Astrocyte (in vitro differentiated cells and primary cell): Measurements from ENCODE around the gene CDKN1C.
A peak's percentile ranks its signal among the peaks of the same experiment; 100 is the strongest.

Experiments
- CTCF ChIP-seq: IDR thresholded peaks from 2 replicates; pipeline ENCODE4 v1.5.1; 2011; ENCODE audit warnings: low read depth, mild to moderate bottlenecking, inconsistent platforms, low read length, moderate library complexity; ENCODE audit not compliant: insufficient read depth
- EZH2 ChIP-seq: IDR thresholded peaks from 2 replicates; pipeline ENCODE4 v1.6.1; 2012; ENCODE audit warnings: mild to moderate bottlenecking, low read length, inconsistent platforms; ENCODE audit not compliant: insufficient read depth

GRCh38 chr11:2909133-2909902 is 23.7 kb upstream of the CDKN1C start:
- no peak for TF ChIP-seq CTCF
- TF ChIP-seq EZH2: peak; percentile 28
